Measurements from ENCODE around the gene COPS8.

DNA sequence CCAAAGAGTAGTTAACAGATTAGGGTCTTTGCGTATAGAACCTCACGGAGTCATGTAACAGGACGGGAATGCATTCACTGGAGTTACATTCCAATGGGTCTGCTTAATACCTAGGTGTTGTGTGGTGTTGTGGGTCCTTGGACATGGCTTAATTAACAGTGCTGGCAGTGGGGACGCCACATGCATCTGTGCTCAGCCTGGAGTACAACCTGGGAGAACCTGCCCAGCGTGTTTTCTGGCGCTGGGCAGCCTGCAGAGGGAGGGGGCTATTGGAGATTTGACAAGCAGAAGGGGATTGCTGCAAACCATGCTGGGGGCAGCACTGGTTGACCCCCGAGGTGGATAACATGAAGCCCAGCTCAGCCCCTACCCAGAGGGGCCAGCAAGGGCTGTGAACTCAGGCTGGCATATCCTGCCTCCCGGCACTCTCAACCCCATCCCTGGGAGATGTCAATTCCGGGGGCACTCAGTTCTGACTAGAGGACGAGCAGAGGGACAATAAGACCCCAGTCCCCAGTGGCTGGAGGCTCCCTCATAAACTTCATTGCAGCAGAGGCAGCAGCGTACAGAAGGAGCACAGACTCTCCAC, 29.3 kb upstream of the COPS8 start:
- TF ChIP-seq, protein P1, sequence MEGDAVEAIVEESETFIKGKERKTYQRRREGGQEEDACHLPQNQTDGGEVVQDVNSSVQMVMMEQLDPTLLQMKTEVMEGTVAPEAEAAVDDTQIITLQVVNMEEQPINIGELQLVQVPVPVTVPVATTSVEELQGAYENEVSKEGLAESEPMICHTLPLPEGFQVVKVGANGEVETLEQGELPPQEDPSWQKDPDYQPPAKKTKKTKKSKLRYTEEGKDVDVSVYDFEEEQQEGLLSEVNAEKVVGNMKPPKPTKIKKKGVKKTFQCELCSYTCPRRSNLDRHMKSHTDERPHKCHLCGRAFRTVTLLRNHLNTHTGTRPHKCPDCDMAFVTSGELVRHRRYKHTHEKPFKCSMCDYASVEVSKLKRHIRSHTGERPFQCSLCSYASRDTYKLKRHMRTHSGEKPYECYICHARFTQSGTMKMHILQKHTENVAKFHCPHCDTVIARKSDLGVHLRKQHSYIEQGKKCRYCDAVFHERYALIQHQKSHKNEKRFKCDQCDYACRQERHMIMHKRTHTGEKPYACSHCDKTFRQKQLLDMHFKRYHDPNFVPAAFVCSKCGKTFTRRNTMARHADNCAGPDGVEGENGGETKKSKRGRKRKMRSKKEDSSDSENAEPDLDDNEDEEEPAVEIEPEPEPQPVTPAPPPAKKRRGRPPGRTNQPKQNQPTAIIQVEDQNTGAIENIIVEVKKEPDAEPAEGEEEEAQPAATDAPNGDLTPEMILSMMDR (IDR thresholded peaks at IDR 0.05; ENCODE audit: poor library complexity), result no peak
- no peak for TF ChIP-seq EZH2phosphoT487 (IDR thresholded peaks at IDR 0.05; ENCODE audit: low read depth, severe bottlenecking, unreplicated experiment)
- TF ChIP-seq EZH2 (IDR thresholded peaks at IDR 0.05; ENCODE audit: borderline replicate concordance), result no peak

Measured in hepatocyte (in vitro differentiated cells).